ENCODE data around the gene IGF2BP2. TPM values are rescaled to one million over a fixed set of nuclear protein-coding genes. Genes with fewer than 3 reads are reported as not detected.
"Not testable (repeated sequence)": the region's sequence is repeated elsewhere in the genome, so short reads cannot be mapped to it uniquely, and the experiment has no call there.

The IGF2BP2 gene
- total and polyA plus RNA-seq, 4 donors, result 33.0 to 63.4 (median 58.3) TPM

DNA sequence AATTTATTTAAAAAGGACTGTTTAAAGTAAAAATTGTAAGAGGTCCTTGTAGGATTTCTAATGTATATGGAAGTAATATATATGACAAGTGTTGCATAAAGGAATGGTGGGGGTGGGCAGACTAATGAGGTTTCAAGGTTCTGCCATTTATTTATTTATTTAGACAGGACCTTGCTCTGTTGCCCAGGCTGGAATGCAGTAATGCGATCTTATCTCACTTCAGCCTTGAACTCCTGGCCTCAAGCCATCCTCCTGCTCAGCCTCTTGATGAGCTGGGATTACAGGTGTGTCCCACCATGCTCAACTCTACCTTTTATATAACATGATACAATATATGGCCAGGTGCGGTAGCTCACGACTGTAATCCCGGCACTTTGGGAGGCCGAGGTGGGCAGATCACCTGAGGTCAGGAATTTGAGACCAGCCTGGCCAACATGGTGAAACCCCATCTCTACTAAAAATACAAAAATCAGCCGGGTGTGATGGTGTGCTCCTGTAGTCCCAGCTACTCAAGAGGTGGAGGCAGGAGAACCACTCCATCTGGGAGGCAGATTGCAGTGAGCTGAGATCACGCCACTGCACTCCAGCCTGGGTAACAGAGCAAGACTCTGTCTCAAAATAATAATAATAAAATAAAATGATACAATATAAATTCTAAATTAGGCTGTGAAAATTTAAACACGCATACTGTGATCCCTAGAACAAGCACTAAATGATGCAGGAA lies 33.8 kb upstream of the IGF2BP2 start:
- no peak overlapping the region for H3K4me3 ChIP-seq (ENCODE audit: low read depth, low read length)
- no peaks in the 10 kb centered on the region for H3K4me1 ChIP-seq (ENCODE audit: control insufficient read depth, insufficient read depth, low read length)
- no peaks in the 10 kb centered on the region for H3K36me3 ChIP-seq (ENCODE audit: control insufficient read depth, insufficient read depth, low read length)
- no peaks in the 10 kb centered on the region for H3K27me3 ChIP-seq (ENCODE audit: control insufficient read depth, insufficient read depth, low read length)
- DNase-seq (ENCODE audit: low read depth in 4 of 6, low spot score in 6 of 6), result no peak
- WGBS (ENCODE audit: insufficient coverage), result 100% methylated on average over 1 of the region's 8 CpGs
- H3K9me3 ChIP-seq (ENCODE audit: control insufficient read depth, insufficient read depth, low read length), result no peaks in the 10 kb centered on the region
- H3K27ac ChIP-seq (ENCODE audit: low read depth, low read length), result no peak overlapping the region

GRCh38 chr3:185857208-185857607 lies 32.4 kb upstream of the IGF2BP2 start:
- no peak overlapping the region for H3K4me3 ChIP-seq (ENCODE audit: low read depth, low read length)
- no peaks in the 10 kb centered on the region for H3K36me3 ChIP-seq (ENCODE audit: control insufficient read depth, insufficient read depth, low read length)
- no peak for DNase-seq (ENCODE audit: low read depth in 4 of 6, low spot score in 6 of 6)
- H3K27ac ChIP-seq (ENCODE audit: low read depth, low read length), result no peak overlapping the region
- no peaks in the 10 kb centered on the region for H3K4me1 ChIP-seq (ENCODE audit: control insufficient read depth, insufficient read depth, low read length)
- H3K9me3 ChIP-seq (ENCODE audit: control insufficient read depth, insufficient read depth, low read length), result no peaks in the 10 kb centered on the region
- WGBS (ENCODE audit: insufficient coverage), result no CpG with 5 or more reads among the region's 3 CpGs
- no peaks in the 10 kb centered on the region for H3K27me3 ChIP-seq (ENCODE audit: control insufficient read depth, insufficient read depth, low read length)

DNA sequence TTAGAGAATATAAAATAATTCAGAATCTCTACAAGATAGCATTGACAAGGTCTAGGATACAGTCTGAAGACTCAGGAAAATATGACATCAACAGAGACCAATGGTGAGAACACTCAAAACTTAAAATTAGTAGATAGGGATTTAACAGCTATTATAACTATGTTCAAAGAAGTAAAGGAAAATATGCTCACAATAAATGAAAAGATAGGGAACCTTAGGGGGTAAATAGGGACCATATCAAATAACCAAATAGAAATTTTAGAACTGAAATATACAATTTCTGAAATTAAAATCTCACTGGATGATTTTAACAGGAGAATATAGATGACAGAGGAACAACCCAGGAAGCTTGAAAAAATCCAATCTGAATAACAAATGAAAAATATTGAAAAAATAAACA lies 31.8 kb upstream of the IGF2BP2 start:
- Histone ChIP-seq H3K36me3 (ENCODE audit: control insufficient read depth, insufficient read depth, low read length) (no peaks in the 10 kb centered on the region), H3K9me3 (ENCODE audit: control insufficient read depth, insufficient read depth, low read length) (no peaks in the 10 kb centered on the region), H3K27ac (ENCODE audit: low read depth, low read length) (no peak overlapping the region), H3K4me1 (ENCODE audit: control insufficient read depth, insufficient read depth, low read length) (no peaks in the 10 kb centered on the region), H3K4me3 (ENCODE audit: low read depth, low read length) (no peak overlapping the region), H3K27me3 (ENCODE audit: control insufficient read depth, insufficient read depth, low read length) (no peaks in the 10 kb centered on the region)
- DNase-seq (ENCODE audit: low read depth in 4 of 6, low spot score in 6 of 6), result no peak

GRCh38 chr3:185853771-185854170 lies 28.9 kb upstream of the IGF2BP2 start:
- not testable (repeated sequence) for H3K36me3 ChIP-seq (ENCODE audit: control insufficient read depth, insufficient read depth, low read length); H3K4me3 ChIP-seq (ENCODE audit: low read depth, low read length)

GRCh38 chr3:185852635-185853034 lies 27.8 kb upstream of the IGF2BP2 start:
- Histone ChIP-seq H3K27ac (ENCODE audit: low read depth, low read length) (no peak overlapping the region), H3K27me3 (ENCODE audit: control insufficient read depth, insufficient read depth, low read length) (no peaks in the 10 kb centered on the region), H3K9me3 (ENCODE audit: control insufficient read depth, insufficient read depth, low read length) (no peaks in the 10 kb centered on the region), H3K4me3 (ENCODE audit: low read depth, low read length) (no peak overlapping the region), H3K36me3 (ENCODE audit: control insufficient read depth, insufficient read depth, low read length) (no peaks in the 10 kb centered on the region), H3K4me1 (ENCODE audit: control insufficient read depth, insufficient read depth, low read length) (no peaks in the 10 kb centered on the region)
- no peak for DNase-seq (ENCODE audit: low read depth in 4 of 6, low spot score in 6 of 6)
- WGBS (ENCODE audit: insufficient coverage), result 100% methylated on average over 3 of the region's 4 CpGs

More at GRCh38 chr3:185853771-185854170, 28.9 kb upstream of the IGF2BP2 start:
- H3K4me1 ChIP-seq (ENCODE audit: control insufficient read depth, insufficient read depth, low read length); DNase-seq (ENCODE audit: low read depth in 4 of 6, low spot score in 6 of 6); H3K27me3 ChIP-seq (ENCODE audit: control insufficient read depth, insufficient read depth, low read length); H3K9me3 ChIP-seq (ENCODE audit: control insufficient read depth, insufficient read depth, low read length); H3K27ac ChIP-seq (ENCODE audit: low read depth, low read length): not testable (repeated sequence)
- 100% methylated on average over 2 of the region's 3 CpGs for WGBS (ENCODE audit: insufficient coverage)

GRCh38 chr3:185851959-185852358 lies 27.1 kb upstream of the IGF2BP2 start:
- H3K4me1 ChIP-seq (ENCODE audit: control insufficient read depth, insufficient read depth, low read length), result no peaks in the 10 kb centered on the region
- H3K27me3 ChIP-seq (ENCODE audit: control insufficient read depth, insufficient read depth, low read length), result no peaks in the 10 kb centered on the region

DNA sequence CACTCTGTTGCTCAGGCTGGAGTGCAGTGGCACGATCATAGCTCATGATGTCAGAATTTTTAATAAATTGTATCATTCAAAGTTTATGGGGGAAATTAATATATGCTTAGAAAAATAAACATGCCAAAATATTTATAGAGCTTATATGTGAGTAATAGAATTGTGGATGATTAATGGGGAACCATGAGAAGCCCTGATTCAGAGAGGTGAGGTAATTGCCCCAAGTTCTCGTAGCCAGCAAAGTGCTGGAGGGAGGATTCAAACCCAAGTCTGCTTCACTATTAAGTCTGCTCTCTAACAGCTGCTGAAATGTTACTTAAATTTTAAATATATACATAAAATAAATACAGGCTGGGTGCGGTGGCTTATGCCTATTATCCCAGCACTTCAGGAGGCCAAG lies 26.2 kb upstream of the IGF2BP2 start:
- H3K4me3 ChIP-seq (ENCODE audit: low read depth, low read length), result no peak overlapping the region
- H3K27me3 ChIP-seq (ENCODE audit: control insufficient read depth, insufficient read depth, low read length), result no peaks in the 10 kb centered on the region
- no peak for DNase-seq (ENCODE audit: low read depth in 4 of 6, low spot score in 6 of 6)
- no peak overlapping the region for H3K27ac ChIP-seq (ENCODE audit: low read depth, low read length)
- no peaks in the 10 kb centered on the region for H3K4me1 ChIP-seq (ENCODE audit: control insufficient read depth, insufficient read depth, low read length)
- no peaks in the 10 kb centered on the region for H3K36me3 ChIP-seq (ENCODE audit: control insufficient read depth, insufficient read depth, low read length)
- no peaks in the 10 kb centered on the region for H3K9me3 ChIP-seq (ENCODE audit: control insufficient read depth, insufficient read depth, low read length)
- WGBS (ENCODE audit: insufficient coverage), result 100% methylated on average over 1 of the region's 3 CpGs

More at GRCh38 chr3:185851959-185852358, 27.1 kb upstream of the IGF2BP2 start:
- Histone ChIP-seq H3K9me3 (ENCODE audit: control insufficient read depth, insufficient read depth, low read length) (no peaks in the 10 kb centered on the region), H3K4me3 (ENCODE audit: low read depth, low read length) (no peak overlapping the region), H3K27ac (ENCODE audit: low read depth, low read length) (no peak overlapping the region), H3K36me3 (ENCODE audit: control insufficient read depth, insufficient read depth, low read length) (no peaks in the 10 kb centered on the region)
- no peak for DNase-seq (ENCODE audit: low read depth in 4 of 6, low spot score in 6 of 6)
- no CpG with 5 or more reads among the region's 1 CpG for WGBS (ENCODE audit: insufficient coverage)

- H3K9me3 ChIP-seq (ENCODE audit: control insufficient read depth, insufficient read depth, low read length), result no peaks in the 10 kb centered on the region
- no peak overlapping the region for H3K27ac ChIP-seq (ENCODE audit: low read depth, low read length)
- WGBS (ENCODE audit: insufficient coverage), result 75% methylated on average over 2 of the region's 6 CpGs
- no peak for DNase-seq (ENCODE audit: low read depth in 4 of 6, low spot score in 6 of 6)
- no peaks in the 10 kb centered on the region for H3K36me3 ChIP-seq (ENCODE audit: control insufficient read depth, insufficient read depth, low read length)
- H3K27me3 ChIP-seq (ENCODE audit: control insufficient read depth, insufficient read depth, low read length), result no peaks in the 10 kb centered on the region
- H3K4me1 ChIP-seq (ENCODE audit: control insufficient read depth, insufficient read depth, low read length), result no peaks in the 10 kb centered on the region
- H3K4me3 ChIP-seq (ENCODE audit: low read depth, low read length), result no peak overlapping the region
Measured at GRCh38 chr3:185847506-185847905, 22.7 kb upstream of the IGF2BP2 start.

- no peak overlapping the region for H3K4me3 ChIP-seq (ENCODE audit: low read depth, low read length)
- DNase-seq (ENCODE audit: low read depth in 4 of 6, low spot score in 6 of 6), result peak in 1 of 6 donors; percentile 11
- 47% methylated on average over 4 of the region's 6 CpGs for WGBS (ENCODE audit: insufficient coverage)
- no peaks in the 10 kb centered on the region for H3K4me1 ChIP-seq (ENCODE audit: control insufficient read depth, insufficient read depth, low read length)
- H3K27ac ChIP-seq (ENCODE audit: low read depth, low read length), result no peak overlapping the region
- H3K27me3 ChIP-seq (ENCODE audit: control insufficient read depth, insufficient read depth, low read length), result no peaks in the 10 kb centered on the region
- H3K36me3 ChIP-seq (ENCODE audit: control insufficient read depth, insufficient read depth, low read length), result no peaks in the 10 kb centered on the region
- no peaks in the 10 kb centered on the region for H3K9me3 ChIP-seq (ENCODE audit: control insufficient read depth, insufficient read depth, low read length)
Measured at GRCh38 chr3:185846037-185846436, 21.2 kb upstream of the IGF2BP2 start.

DNA sequence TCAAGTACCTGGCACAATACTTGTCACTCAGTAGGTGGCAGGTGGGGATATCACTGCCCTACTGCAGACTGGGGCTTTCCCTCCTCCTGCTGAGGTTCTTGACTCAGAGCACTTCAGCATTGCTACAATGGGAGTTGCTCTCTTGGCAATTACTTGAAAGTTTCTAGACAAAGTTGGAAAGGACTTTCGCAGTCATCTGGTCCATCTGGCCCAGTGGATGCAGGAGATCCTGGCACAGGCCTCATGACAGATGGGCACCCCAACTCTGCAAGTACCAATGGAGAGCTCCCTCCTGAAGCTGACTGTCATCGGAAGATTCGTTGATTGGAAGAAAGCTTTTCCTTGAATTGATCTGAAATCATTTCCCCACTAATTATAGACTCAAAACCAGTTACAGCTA lies 19.2 kb upstream of the IGF2BP2 start:
- no peak overlapping the region for H3K4me3 ChIP-seq (ENCODE audit: low read depth, low read length)
- H3K4me1 ChIP-seq (ENCODE audit: control insufficient read depth, insufficient read depth, low read length), result no peaks in the 10 kb centered on the region
- H3K27me3 ChIP-seq (ENCODE audit: control insufficient read depth, insufficient read depth, low read length), result no peaks in the 10 kb centered on the region
- peak in 1 of 6 donors; percentile 64 for DNase-seq (ENCODE audit: low read depth in 4 of 6, low spot score in 6 of 6)
- no peaks in the 10 kb centered on the region for H3K9me3 ChIP-seq (ENCODE audit: control insufficient read depth, insufficient read depth, low read length)
- WGBS (ENCODE audit: insufficient coverage), result 92% methylated on average over 1 of the region's 3 CpGs
- H3K36me3 ChIP-seq (ENCODE audit: control insufficient read depth, insufficient read depth, low read length), result no peaks in the 10 kb centered on the region
- no peak overlapping the region for H3K27ac ChIP-seq (ENCODE audit: low read depth, low read length)

All from spinal cord (tissue), 10 donors.